Limb (tissue), 2 donors: ENCODE results near the gene NAA10.
A peak's percentile ranks its signal among the peaks of the same experiment; 100 is the strongest.

Source experiments
- DNase-seq, 2 donors: peaks; one replicate each; pipeline ENCODE4 v3.0.0-alpha.2; 2016; ENCODE audit errors: extremely low spot score in 2 of 2

The NAA10 gene

DNA sequence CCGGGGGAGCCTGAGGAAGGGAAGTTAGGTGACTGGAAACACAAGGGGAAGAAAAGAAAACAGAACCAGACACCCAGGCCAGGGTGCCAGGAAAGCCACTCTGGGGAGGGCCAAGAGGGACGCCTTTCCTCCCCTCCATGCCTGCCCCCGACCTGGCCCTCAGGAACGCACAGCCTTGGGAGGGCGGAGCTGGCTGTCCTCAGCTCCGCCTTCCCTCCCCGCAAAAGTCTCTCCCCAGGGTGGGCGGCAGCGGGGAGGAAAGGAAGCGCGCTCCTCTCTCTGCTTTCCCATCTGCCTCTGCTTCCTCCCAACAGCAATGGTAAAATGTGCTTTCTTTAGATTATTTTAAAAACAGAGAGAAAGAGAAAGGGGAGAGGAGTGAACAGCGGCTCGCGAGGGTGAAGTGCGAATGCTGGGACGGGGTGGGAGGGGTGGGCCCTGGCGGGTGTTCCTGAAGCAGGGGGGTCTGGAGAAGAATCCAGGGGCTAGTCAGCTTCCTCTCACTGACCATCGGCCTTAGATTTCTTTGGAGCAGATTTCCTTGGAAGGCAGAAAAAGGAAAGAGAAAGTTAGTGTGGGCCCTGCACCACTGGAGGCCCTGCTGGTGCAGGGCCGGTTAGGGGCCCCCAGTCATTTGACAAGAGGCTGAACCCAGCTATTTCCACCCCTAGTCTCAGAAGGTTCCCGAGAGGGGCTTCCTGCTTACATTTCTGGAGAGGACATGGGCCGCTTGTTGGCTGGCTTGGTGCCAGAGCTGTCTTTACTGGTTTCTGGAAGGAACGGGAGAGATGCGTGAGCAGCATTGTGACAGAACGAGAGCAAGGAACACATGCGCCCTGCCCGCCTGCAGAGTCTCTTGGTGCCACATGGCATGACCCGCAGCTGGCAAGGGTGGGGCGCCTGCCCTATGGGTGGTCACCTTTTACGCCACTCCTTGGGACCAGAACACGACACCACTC is 14.3 kb upstream of the NAA10 start:
- DNase-seq: no peak

GRCh38 chrX:153948002-153948466 is 13.2 kb upstream of the NAA10 start:
- no peak for DNase-seq

DNA sequence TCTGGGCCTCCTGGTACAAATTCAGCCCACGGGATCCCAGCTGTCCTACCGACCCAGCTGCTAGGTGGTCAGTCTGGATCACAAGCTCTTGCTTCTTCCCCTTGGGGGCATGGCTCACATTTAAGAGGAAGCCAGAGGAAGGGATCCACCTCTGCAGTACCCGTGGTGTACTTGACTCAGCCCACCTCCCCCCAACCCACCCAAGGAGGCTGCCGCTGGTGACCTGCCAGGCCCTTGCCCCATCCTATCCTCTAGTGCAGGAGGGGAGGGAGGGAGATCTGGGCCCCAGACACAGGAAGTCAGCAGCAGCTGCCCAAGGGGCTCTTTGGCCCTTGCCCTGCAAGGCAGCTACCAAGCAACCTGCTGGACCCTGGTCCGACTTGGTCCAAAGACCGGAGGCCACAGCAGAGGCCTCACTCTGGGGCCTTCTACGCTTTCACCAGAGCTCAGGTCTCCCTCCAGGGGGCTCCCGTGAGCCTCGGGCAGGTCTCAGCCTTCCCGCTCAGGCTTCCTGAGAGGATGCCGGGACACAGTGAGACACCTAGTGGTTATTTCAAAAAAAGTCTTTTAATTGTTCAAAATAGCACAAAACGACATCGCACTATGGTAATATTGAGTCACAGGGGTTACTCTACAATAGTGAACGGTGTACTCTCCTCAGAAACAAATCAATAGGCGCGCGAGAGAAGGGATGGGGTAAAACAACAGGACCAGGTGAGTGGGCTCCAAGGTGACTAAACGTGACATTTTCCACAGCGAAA is 12.4 kb upstream of the NAA10 start:
- peak; percentile 27 to 74 for DNase-seq

GRCh38 chrX:153945956-153946943 is 11.4 kb upstream of the NAA10 start:
- DNase-seq: no peak

DNA sequence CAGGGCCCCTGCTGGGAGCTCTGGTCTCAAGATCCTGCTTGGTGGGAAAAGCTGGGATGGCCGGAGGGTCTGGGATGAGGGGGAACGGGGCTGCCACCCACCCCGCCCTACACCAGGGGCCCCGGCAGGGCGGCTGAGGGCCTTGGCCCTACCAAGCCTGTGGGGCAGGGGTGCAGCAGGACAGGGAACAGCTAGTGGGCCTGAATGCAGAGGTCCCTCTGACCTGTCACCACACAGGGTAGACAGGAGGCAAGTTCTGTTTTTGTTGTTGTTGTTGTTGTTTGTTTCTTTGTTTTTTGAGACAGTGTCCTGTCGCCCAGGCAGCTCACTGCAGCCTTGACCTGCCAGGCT is 9.9 kb upstream of the NAA10 start:
- DNase-seq: no peak

GRCh38 chrX:153944140-153944799 is 9.4 kb upstream of the NAA10 start, which contains the start of gene RENBP:
Gene RENBP, minus strand, starts transcription at chrX:153944643. Its CDS starts 33 bp downstream, at chrX:153944610.
- no peak for DNase-seq

DNA sequence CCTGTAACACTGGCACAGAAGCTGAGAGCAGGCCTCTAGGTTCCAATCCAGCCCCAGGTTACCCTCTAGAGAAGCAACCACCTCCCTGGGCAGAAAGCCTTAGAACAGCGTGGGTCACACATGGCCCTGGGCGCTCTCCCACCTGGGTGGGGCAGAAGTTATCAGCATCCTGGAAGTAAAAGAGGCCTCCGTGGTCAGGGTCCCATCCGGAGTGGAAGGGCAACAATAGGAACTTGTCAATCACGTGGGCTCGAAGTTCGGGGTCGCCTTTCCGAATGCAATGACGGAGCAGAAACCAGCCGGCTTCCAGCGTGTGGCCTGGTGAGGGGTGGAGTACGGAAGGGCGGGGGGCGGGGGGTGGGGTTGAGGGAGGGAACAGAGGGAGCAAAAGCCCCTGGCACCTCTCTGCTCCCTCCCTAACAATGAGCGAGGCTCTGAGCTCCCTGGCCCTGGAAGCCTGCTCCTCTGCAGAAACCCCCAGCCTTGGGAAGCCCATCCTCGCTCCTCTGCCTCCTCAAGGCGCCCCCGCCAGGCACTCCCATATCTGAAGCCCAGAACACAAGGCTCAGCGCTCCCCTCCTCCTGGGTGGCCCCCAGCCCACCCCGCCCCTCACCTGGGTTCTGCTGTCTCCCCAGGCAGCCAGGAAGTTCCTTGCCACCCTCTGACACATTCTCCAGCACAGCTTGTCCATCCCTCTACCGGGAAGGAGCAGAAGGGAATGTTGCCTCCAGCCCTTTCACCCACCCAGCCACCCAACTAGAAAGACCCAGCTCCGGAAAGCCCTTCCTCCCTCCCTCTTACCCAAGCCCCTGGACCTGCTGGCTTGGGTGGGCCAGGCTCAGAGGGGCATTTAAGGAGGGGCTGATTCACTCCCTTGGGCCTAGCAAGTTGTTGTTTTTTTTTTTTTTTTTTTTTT is 6.8 kb upstream of the NAA10 start:
- DNase-seq: no peak

DNA sequence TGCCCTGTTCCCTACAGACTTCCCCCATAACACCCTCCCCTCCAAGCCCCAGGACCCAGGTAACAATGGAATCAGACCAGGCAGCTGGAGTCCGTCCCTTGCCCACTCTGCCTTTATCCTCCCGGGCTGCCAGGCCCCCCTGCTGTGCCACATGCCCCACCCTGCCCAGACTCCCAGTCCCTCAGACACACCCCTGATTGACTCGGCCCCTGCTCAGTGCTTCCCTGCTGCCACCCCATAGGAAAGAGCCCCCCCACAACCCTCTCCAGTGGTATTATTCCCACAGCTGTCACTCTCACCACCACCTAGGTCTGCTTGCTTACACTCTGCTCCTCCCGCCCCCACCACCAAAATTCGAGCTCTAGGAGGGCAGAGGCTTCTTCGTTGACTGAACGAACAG is 4.7 kb upstream of the NAA10 start:
- DNase-seq: no peak

- DNase-seq: no peak
These were observed 3.5 kb upstream of the NAA10 start for GRCh38 chrX:153938226-153938786.

GRCh38 chrX:153937056-153937455 is 2.2 kb upstream of the NAA10 start:
- no peak for DNase-seq

- DNase-seq: no peak
These were observed 552 bp upstream of the NAA10 start for GRCh38 chrX:153935326-153935851.

DNA sequence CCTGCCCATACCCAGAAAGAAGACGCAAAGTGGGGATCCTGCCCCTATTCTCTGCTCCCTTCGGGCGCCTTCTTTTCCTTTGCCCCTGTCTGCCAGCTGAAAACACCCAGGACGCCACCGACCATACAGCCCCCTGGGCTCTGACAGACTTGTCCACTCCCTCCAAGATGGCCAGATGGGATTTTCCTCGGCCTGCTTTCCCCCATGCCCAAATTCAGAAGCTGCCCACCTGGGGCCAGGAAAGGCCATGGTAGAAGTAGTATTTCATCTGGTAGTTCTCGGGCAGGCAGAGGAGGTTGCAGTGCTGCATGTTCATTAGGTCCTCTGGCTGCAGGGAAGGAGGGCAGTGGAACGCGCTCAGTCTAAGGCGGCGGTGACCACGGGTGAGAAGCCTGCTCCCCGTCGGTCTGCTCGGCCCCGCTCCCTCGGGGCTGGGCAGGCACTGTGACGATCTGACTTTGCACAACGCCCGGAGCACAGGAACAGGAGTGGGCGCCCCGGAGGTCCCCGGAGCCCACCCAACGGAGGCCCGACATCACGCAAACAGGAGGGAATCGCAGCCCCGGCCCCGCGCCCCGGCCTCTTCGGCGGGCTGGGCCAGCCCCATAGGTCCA is 582 bp downstream of the NAA10 start:
- no peak for DNase-seq

GRCh38 chrX:153933748-153934147 is 1.1 kb downstream of the NAA10 start:
- DNase-seq: no peak

DNA sequence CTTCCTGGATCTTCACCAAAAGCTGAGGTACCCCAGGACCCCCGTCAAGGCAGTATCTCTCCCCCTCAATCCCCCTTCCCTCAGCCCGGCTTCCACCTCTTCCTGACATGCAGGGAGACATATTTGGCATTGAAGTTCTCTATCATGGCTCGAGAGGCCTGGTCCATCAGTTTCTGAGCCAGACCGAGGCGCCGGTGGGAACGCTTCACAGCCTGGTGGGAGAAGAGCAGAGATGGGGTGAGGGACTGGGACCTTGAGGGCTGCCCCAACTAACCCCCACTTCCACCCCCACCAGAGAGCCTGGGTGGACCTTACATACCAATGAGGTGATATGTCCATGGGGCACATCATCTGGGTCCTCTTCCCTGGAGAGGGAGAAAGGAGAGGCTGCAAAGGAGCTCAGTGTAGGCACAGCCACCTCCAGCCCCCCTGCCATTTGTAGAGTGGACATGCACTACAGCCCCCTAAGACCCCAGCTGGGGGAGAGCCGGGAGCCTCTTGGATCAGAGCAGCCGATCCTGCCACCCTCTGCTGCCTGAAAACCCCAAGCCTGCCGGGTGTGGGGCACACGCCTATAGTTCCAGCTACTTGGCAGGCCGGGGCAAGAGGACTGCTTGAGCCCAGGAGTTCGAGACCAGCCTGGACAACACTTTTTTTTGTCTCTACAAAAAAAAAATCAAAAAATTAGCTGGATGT is 2.5 kb downstream of the NAA10 start:
- no peak for DNase-seq

- DNase-seq: no peak
These were observed 3.1 kb downstream of the NAA10 start for GRCh38 chrX:153931748-153932147.

GRCh38 chrX:153931151-153931550 is 3.7 kb downstream of the NAA10 start:
- no peak for DNase-seq

DNA sequence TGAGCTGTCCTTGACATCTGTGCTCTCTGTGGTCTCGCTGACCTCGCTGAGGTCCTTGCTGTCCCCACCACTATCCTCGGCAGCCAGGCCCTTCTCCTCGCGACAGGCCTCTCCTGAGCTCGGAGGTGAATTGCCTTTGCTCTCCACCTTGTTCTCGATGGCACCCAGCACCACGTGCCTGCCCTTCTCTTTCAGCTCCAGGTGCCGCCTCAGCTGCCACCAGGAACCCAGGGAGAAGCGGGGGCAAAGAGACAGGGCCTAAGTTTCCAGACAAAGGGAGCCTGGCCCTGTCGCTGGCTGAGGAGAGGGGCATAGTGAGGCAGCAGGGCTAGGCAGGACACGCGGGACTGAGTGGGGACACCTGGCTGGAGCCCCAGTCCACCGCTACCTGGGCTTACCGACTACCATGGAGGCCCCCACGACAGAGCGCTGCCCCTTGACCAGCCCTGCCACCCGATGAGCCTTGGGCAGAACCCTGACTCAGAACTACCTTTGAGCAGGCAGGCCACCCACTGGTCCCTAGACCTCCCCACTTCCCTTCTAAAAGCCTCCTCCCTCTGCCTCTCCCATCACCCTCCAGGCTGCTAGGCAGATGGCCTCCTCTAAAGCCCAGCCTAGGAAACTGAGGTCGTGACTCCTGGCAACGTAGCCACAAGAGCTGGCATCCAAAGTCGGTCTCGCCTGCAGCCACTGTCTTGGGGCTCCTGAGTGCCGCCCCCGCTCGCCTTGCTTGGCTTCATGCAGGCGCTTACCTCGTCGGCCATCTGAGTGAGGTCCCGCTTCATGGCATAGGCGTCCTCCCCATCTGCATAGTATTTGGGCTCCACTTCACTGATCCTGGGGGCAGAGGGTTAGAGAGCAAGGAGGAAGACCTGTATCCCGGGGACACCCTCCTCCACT is 4.6 kb downstream of the NAA10 start:
- no peak for DNase-seq
